SU-DHL-6 (cell line): Measurements from ENCODE around the gene SLC51A.
"Not testable (repeated sequence)": the region's sequence is repeated elsewhere in the genome, so short reads cannot be mapped to it uniquely, and the experiment has no call there.

ENCODE experiments used
- H2AFZ ChIP-seq: fragments of 200-600 bp; sonication (generic); 2 replicates; pipeline ENCODE4 v1.6.1; 2014; ENCODE audit warnings: low read depth, mild to moderate bottlenecking, moderate library complexity, mixed read lengths, antibody characterized with exemption, low read length; ENCODE audit not compliant: severe bottlenecking
- H3F3A ChIP-seq: fragments of 200-600 bp; shearing (Covaris generic); 2 replicates; pipeline ENCODE4 v1.6.0; 2016; ENCODE audit warnings: antibody characterized with exemption, mild to moderate bottlenecking; ENCODE audit not compliant: insufficient read depth
- H3K27ac ChIP-seq: fragments of 200-600 bp; sonication (generic); 2 replicates; pipeline ENCODE4 v1.5.1; 2016; ENCODE audit warnings: low read depth, mild to moderate bottlenecking, low read length, moderate library complexity, mixed read lengths
- H3K27me3 ChIP-seq: fragments of 200-600 bp; sonication (generic), shearing (Covaris generic); 2 replicates; pipeline ENCODE4 v1.6.0; 2014; ENCODE audit warnings: mild to moderate bottlenecking, low read length
- H3K36me3 ChIP-seq: fragments of 200-600 bp; sonication (generic); 2 replicates; pipeline ENCODE4 v1.6.1; 2014; ENCODE audit warnings: mild to moderate bottlenecking, low read length, mixed read lengths
- H3K4me2 ChIP-seq: fragments of 300-600, 200-600 bp; shearing (Covaris generic), sonication (generic); 2 replicates; pipeline ENCODE4 v1.6.0; 2014; ENCODE audit warnings: low read length, low read depth, mild to moderate bottlenecking; ENCODE audit not compliant: poor library complexity, severe bottlenecking
- H3K4me3 ChIP-seq: fragments of 200-600 bp; sonication (generic); 2 replicates; pipeline ENCODE4 v1.5.1; 2014; ENCODE audit warnings: antibody characterized with exemption, low read length, mild to moderate bottlenecking, mixed read lengths; ENCODE audit not compliant: insufficient read depth, poor library complexity, severe bottlenecking
- H3K79me2 ChIP-seq: fragments of 200-600 bp; sonication (generic); 2 replicates; pipeline ENCODE4 v1.6.1; 2014; ENCODE audit warnings: mild to moderate bottlenecking, low read length, moderate library complexity; ENCODE audit not compliant: insufficient read depth
- H3K9ac ChIP-seq: fragments of 200-600 bp; sonication (generic); 2 replicates; pipeline ENCODE4 v1.7.0; 2014; ENCODE audit warnings: mild to moderate bottlenecking, low read length
- H3K9me2 ChIP-seq: fragments of 200-600 bp; sonication (generic); replicated peaks from 2 replicates; pipeline ENCODE4 v1.6.1; 2014; ENCODE audit warnings: low read length; ENCODE audit not compliant: insufficient read depth
- H3K9me3 ChIP-seq: fragments of 200-600 bp; sonication (generic); 2 replicates; pipeline ENCODE4 v1.6.1; 2014; ENCODE audit warnings: low read length, mixed read lengths; ENCODE audit not compliant: insufficient read depth
- H4K20me1 ChIP-seq: fragments of 200-600 bp; sonication (generic); 2 replicates; pipeline ENCODE4 v1.6.1; 2014; ENCODE audit warnings: low read depth, mild to moderate bottlenecking, antibody characterized with exemption, low read length, moderate library complexity, mixed read lengths
- EZH2phosphoT487 ChIP-seq: fragments of 200-600 bp; sonication (generic), shearing (Covaris generic); conservative IDR thresholded peaks from 2 replicates; pipeline ENCODE4 v1.6.1; 2018; ENCODE audit warnings: mild to moderate bottlenecking, antibody characterized with exemption, low read length, moderate library complexity, mixed read lengths
- TF ChIP-seq, protein P1 (sequence below): fragments of 200-600 bp; sonication (generic); IDR thresholded peaks from one replicate; pipeline ENCODE4 v1.5.1; 2017; ENCODE audit warnings: antibody characterized with exemption, mild to moderate bottlenecking, low read length, moderate library complexity; ENCODE audit not compliant: insufficient read depth, poor library complexity, severe bottlenecking

Gene SLC51A

DNA sequence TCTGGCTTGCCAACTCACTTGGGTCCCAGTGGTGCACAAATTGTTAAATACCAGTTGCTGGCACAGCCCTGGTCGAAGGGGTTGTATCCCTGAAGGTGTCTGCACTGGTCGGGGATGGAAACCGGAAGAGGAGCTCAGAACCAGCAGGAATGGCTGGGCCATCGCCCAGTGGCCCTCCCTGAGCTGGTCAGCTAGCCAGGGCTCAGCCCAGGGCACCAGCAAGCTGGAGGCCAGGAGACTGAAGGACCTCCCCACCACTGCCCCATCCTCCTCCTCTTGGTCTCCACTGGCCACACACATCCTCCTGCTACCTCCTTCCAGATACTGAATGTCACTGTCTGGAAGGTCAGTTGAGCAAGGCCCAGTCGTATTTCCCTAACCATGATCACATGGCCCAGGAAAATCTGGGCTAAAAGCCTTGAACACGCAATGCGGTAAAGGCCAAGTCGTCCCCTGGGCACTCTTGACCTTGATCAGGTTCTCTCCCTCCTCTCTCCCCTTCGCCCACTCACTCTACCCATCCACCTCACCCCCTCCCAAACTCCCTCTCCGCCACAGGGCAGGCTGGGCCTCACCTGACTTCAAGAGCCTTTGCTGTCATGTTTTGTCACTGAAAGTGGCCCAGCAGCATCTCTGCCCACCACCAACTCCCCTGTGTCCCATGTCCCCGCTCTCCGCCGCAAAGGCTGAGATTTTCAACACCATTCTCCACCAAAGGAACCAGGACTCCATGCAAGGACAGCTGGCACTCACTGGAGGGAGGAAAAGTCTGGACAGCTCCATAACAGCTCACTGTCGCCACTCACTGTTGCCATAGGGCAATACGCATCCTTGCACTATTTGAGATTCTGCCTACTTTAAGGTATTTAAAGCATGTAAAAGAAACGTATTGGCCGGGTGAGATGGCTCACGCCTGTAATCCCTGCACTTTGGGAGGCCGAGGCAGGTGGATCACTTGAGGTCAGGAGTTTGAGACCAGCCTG lies 17.3 kb upstream of the SLC51A start:
- H3K9me3 ChIP-seq, result no peaks in the 10 kb centered on the region
- H3K27me3 ChIP-seq, result no peaks in the 10 kb centered on the region
- H3K27ac ChIP-seq, result no peak overlapping the region
- H3K4me3 ChIP-seq, result no peak overlapping the region
- no peaks in the 10 kb centered on the region for H3K79me2 ChIP-seq
- no peak overlapping the region for H3K9ac ChIP-seq
- H3K36me3 ChIP-seq, result no peaks in the 10 kb centered on the region
- H2AFZ ChIP-seq, result no peak overlapping the region
- no peak overlapping the region for H3K4me2 ChIP-seq
- H4K20me1 ChIP-seq, result no peaks in the 10 kb centered on the region
- no peaks in the 10 kb centered on the region for H3F3A ChIP-seq
- TF ChIP-seq EZH2phosphoT487, result no peak
- TF ChIP-seq, protein P1, sequence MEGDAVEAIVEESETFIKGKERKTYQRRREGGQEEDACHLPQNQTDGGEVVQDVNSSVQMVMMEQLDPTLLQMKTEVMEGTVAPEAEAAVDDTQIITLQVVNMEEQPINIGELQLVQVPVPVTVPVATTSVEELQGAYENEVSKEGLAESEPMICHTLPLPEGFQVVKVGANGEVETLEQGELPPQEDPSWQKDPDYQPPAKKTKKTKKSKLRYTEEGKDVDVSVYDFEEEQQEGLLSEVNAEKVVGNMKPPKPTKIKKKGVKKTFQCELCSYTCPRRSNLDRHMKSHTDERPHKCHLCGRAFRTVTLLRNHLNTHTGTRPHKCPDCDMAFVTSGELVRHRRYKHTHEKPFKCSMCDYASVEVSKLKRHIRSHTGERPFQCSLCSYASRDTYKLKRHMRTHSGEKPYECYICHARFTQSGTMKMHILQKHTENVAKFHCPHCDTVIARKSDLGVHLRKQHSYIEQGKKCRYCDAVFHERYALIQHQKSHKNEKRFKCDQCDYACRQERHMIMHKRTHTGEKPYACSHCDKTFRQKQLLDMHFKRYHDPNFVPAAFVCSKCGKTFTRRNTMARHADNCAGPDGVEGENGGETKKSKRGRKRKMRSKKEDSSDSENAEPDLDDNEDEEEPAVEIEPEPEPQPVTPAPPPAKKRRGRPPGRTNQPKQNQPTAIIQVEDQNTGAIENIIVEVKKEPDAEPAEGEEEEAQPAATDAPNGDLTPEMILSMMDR, result no peak
- no peaks in the 10 kb centered on the region for H3K9me2 ChIP-seq

DNA sequence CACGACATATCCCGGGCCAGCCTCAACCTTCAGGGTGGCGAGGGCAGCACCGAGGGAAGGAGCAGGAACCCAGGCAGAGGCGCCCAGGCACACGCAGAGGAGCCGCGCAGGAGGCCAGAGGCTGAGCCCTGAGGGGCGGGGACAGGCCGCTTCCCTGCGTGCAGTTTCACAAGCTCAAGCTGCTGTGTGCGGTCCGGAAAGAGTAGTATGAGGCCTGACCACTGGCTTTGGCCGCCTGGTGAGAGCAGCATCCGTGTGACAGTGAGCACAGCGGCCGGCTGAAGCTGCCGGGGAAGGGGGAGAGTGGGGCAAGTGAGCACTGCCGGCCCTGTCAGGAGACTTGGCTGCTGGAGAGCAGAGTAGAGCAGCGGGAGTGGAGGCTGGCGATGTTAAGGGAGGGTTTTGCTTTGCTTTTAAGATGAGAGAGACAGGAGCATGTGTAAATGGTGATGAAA lies 13.8 kb upstream of the SLC51A start:
- no peaks in the 10 kb centered on the region for H4K20me1 ChIP-seq
- no peak overlapping the region for H3K4me2 ChIP-seq
- H3K9ac ChIP-seq, result no peak overlapping the region
- no peak overlapping the region for H3K4me3 ChIP-seq
- no peak for TF ChIP-seq EZH2phosphoT487
- TF ChIP-seq, protein P1, result no peak
- H3K27ac ChIP-seq, result no peak overlapping the region
- no peaks in the 10 kb centered on the region for H3F3A ChIP-seq
- H3K9me3 ChIP-seq, result no peaks in the 10 kb centered on the region
- no peaks in the 10 kb centered on the region for H3K36me3 ChIP-seq
- H2AFZ ChIP-seq, result no peak overlapping the region
- no peaks in the 10 kb centered on the region for H3K79me2 ChIP-seq
- no peaks in the 10 kb centered on the region for H3K9me2 ChIP-seq
- no peaks in the 10 kb centered on the region for H3K27me3 ChIP-seq

DNA sequence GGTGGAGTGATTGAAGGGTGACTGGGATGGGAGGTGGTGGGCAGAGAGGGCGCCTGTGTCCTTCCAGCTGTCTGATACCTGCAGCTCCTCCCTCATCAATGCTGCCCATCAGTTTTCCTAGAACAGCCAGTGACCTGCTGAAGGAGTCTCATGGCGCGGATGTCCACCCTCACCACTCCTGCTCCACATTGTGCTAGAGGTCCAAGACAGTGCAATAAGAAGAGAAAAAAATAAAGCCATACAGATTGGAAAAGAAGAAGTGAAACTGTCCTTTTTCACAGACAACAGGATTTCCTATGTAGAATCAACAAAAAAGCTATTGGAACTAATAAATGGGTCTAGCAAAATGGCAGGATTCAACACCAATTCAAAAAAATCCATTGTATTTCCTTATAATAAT lies 12.5 kb upstream of the SLC51A start:
- no peaks in the 10 kb centered on the region for H3K79me2 ChIP-seq
- no peaks in the 10 kb centered on the region for H3K9me2 ChIP-seq
- H2AFZ ChIP-seq, result no peak overlapping the region
- H3K27me3 ChIP-seq, result no peaks in the 10 kb centered on the region
- H3F3A ChIP-seq, result no peaks in the 10 kb centered on the region
- no peaks in the 10 kb centered on the region for H3K9me3 ChIP-seq
- H3K4me3 ChIP-seq, result no peak overlapping the region
- H3K4me2 ChIP-seq, result no peak overlapping the region
- TF ChIP-seq, protein P1, result no peak
- TF ChIP-seq EZH2phosphoT487, result no peak
- H3K27ac ChIP-seq, result no peak overlapping the region
- H3K9ac ChIP-seq, result no peak overlapping the region
- no peaks in the 10 kb centered on the region for H4K20me1 ChIP-seq
- no peaks in the 10 kb centered on the region for H3K36me3 ChIP-seq

DNA sequence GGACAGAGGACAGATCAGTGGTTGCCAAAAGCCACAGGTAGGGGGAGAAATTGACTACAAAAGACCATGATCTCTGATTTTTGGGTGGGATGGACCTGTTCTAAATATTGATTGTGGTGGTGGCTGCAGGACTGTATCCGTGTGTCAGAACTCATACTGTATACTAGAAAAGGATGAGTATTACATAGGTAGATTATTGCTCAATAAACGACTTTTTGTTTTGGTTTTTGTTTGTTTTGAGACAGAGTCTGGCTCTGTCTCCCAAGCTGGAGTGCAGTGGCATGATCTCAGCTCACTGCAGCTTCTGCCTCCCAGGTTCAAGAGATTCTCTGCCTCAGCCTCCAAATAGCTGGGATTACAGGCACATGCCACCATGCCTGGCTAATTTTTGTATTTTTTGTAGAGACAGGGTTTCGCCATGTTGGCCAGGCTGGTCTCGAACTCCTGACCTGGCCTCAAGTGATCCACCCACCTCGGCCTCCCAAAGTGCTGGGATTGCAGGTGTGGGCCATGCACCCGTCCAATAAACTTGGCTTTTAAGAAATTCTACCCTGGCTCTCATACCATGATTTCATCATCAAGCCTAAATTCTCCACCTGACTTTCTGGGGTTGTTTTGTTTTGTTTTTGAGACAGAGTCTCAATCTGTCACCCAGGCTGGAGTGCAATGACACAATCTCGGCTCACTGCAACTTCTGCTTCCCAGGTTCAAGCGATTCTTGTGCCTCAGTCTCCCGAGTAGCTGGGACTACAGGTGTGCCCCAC lies 10.7 kb upstream of the SLC51A start:
- not testable (repeated sequence) for H2AFZ ChIP-seq, H3K79me2 ChIP-seq, H3F3A ChIP-seq, H3K4me3 ChIP-seq, H3K36me3 ChIP-seq, H3K27me3 ChIP-seq, H3K9me3 ChIP-seq, H3K9me2 ChIP-seq, H4K20me1 ChIP-seq, H3K27ac ChIP-seq, H3K4me2 ChIP-seq, H3K9ac ChIP-seq
